Endothelial cell of umbilical vein (primary cell): ENCODE results near the gene PI4KA.

Experiments
- EZH2 ChIP-seq: IDR thresholded peaks from 2 replicates; pipeline ENCODE4 v1.6.1; 2012; ENCODE audit warnings: borderline replicate concordance, low read depth, mild to moderate bottlenecking, moderate library complexity, low read length, inconsistent platforms; ENCODE audit not compliant: severe bottlenecking
- FOS ChIP-seq: IDR thresholded peaks from 2 replicates; pipeline ENCODE4 v1.6.1; 2011; ENCODE audit warnings: mild to moderate bottlenecking, low read length, moderate library complexity, borderline replicate concordance; ENCODE audit not compliant: insufficient read depth
- GATA2 ChIP-seq: IDR thresholded peaks from 2 replicates; pipeline ENCODE4 v1.7.0; 2011; ENCODE audit warnings: low read depth, mild to moderate bottlenecking, moderate library complexity, mixed read lengths, low read length; ENCODE audit not compliant: insufficient read length, insufficient read depth
- JUN ChIP-seq: IDR thresholded peaks from 2 replicates; pipeline ENCODE4 v1.6.1; 2011; ENCODE audit warnings: borderline replicate concordance, low read depth; ENCODE audit not compliant: insufficient read length, insufficient read depth
- MYC ChIP-seq: IDR thresholded peaks from one replicate; pipeline ENCODE4 v1.6.1; 2011; ENCODE audit warnings: mild to moderate bottlenecking, low read depth, low read length
- POLR2A ChIP-seq: IDR thresholded peaks from 2 replicates; pipeline ENCODE4 v1.6.1; 2012; ENCODE audit warnings: low read depth, mild to moderate bottlenecking, control low read depth, low read length
- POLR2AphosphoS5 ChIP-seq: IDR thresholded peaks from 2 replicates; pipeline ENCODE4 v1.6.1; 2012; ENCODE audit warnings: low read depth, mild to moderate bottlenecking, control low read depth, low read length, moderate library complexity; ENCODE audit not compliant: insufficient read depth
- TF ChIP-seq, protein P1 (sequence below), 2 donors: IDR thresholded peaks; 1 replicate in 1 of 2; 2 replicates in 1 of 2; pipeline ENCODE4 v1.5.1; 2011; ENCODE audit warnings: low read length in 2 of 2, mild to moderate bottlenecking in 2 of 2, moderate library complexity in 2 of 2, control low read depth in 1 of 2, inconsistent platforms in 1 of 2, low read depth in 1 of 2; ENCODE audit not compliant: insufficient read depth in 1 of 2; ENCODE audit errors: extremely low read depth in 1 of 2
- TF ChIP-seq, protein P2 (sequence below): IDR thresholded peaks from 2 replicates; pipeline ENCODE4 v1.6.1; 2011; ENCODE audit not compliant: insufficient read depth, insufficient read length

- TF ChIP-seq POLR2AphosphoS5 (no peak), GATA2 (no peak), EZH2 (no peak), POLR2A (no peak), FOS (no peak), MYC (no peak), JUN (no peak)
- TF ChIP-seq, protein P1, sequence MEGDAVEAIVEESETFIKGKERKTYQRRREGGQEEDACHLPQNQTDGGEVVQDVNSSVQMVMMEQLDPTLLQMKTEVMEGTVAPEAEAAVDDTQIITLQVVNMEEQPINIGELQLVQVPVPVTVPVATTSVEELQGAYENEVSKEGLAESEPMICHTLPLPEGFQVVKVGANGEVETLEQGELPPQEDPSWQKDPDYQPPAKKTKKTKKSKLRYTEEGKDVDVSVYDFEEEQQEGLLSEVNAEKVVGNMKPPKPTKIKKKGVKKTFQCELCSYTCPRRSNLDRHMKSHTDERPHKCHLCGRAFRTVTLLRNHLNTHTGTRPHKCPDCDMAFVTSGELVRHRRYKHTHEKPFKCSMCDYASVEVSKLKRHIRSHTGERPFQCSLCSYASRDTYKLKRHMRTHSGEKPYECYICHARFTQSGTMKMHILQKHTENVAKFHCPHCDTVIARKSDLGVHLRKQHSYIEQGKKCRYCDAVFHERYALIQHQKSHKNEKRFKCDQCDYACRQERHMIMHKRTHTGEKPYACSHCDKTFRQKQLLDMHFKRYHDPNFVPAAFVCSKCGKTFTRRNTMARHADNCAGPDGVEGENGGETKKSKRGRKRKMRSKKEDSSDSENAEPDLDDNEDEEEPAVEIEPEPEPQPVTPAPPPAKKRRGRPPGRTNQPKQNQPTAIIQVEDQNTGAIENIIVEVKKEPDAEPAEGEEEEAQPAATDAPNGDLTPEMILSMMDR (IDR thresholded peaks at IDR 0.05; ENCODE audit: extremely low read depth in 1 of 2, insufficient read depth in 1 of 2, low read depth in 1 of 2, low read length in 2 of 2): no peak
- TF ChIP-seq, protein P2, sequence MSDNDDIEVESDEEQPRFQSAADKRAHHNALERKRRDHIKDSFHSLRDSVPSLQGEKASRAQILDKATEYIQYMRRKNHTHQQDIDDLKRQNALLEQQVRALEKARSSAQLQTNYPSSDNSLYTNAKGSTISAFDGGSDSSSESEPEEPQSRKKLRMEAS: no peak
These were observed 19.1 kb upstream of the PI4KA start for GRCh38 chr22:20877715-20878114.
